ENCODE data around the gene RAB9A.
"Not testable (repeated sequence)": the region's sequence is repeated elsewhere in the genome, so short reads cannot be mapped to it uniquely, and the experiment has no call there.

RAB9A gene

DNA sequence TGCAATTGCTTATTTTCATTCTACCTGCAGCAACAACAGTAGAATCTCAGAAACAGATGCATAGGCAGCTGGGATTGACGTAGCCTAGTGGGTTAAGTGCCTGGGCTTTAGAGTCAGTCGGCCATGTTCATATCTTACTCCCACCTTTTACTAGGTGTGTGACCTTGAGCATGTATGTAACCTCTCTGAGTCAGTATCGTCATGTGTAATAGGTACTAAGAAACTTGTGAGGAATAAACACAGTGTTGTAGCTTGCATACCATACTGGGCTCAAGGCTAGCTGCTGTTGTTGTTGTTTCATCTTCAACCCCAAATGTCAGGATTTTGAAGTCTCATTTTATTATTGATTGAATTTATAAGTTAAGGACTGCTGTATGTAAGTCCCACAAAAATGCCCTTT is 14.2 kb downstream of the RAB9A start:
- DNase-seq: no peak

DNA sequence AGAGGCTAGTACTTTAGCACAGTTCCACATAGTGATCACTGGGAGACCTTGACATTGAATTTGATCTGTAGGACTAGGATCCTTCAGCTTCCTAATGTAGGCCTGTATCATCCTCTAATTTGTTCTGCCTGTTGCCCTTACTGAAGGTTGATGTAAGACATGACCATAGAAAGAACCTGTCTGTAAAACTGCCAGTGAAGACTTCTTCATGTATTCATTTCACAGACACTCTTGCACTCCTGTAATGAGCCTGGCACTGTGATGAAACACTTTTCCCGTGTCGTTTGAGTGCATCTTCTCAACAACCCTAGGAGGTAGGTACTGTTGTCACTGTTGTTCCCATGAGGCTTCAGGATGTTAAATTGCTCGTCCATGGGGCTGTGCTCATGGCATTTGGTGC is 14.7 kb downstream of the RAB9A start:
- DNase-seq: no peak

GRCh38 chrX:13711141-13711540 is 22.2 kb downstream of the RAB9A start:
- no peak for DNase-seq

DNA sequence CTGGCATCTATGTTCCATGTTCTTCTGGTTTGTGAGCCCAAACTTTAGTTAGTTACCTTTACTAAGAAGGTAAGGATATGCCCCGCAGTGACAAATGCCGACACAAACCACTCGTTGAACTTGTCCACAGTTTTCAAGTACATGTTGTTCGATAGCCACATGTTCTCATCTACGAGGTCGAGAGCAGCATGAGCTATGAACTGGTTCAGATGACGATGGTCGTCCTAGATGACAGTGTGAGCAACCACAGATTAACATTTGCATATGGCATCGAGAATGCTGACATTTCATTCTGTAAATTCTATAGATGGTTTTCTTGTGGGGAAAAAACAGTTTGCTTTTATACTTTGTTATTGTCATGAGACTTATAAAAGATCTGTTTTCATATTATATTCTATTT is 27.5 kb downstream of the RAB9A start:
- no peak for DNase-seq

GRCh38 chrX:13716905-13717304 is 28.0 kb downstream of the RAB9A start:
- no peak for DNase-seq

GRCh38 chrX:13717700-13718472 is 29.0 kb downstream of the RAB9A start:
- DNase-seq: no peak

DNA sequence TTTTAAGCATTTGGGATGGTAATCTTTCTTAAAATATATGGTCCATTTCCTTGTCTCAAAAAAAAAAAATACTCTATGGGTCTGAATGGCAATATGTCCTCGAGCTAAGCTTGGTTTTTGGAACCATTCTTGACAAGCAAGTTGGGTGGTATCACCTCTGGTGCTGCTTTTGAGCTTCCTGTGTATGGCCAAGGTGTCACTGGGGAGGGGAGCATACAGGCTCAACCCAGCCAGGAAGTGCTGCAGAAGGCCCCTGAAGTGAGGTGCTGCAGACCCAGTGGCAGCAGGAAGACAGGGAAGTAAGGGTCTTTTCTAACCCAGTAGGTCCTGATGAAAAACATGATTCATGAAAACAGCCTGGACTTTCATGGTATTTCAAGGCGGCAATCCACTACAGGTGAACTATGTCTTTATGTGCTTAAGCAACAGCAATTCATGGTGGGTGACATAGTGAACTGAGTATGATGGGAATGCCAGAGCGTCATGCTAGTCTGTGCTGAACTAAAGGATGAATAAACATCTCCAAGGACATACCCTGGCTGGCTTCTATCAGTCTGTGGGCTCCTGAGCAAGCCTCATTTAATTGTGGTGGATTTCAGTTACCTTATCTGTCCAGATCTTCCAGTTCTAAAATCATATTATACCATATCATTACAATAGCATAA is 30.4 kb downstream of the RAB9A start:
- DNase-seq: no peak

DNA sequence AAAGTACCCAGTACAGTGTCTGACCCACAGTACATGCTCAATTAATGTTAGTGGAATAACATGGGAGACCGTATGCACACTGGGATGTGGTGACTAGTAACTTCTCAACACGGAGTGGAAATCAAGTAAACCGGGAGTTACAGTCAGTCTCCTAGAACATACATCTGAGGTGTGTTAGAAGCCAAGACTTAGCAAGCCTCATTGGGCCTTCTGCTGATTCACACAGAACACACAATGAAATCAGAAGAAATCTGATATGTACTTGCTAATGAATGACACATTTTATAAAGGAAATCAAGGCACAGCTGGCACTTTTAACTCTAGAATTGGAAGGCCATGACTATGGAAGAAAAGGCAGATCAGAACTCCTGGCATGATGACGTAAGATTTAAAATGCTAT is 32.4 kb downstream of the RAB9A start:
- DNase-seq: no peak

DNA sequence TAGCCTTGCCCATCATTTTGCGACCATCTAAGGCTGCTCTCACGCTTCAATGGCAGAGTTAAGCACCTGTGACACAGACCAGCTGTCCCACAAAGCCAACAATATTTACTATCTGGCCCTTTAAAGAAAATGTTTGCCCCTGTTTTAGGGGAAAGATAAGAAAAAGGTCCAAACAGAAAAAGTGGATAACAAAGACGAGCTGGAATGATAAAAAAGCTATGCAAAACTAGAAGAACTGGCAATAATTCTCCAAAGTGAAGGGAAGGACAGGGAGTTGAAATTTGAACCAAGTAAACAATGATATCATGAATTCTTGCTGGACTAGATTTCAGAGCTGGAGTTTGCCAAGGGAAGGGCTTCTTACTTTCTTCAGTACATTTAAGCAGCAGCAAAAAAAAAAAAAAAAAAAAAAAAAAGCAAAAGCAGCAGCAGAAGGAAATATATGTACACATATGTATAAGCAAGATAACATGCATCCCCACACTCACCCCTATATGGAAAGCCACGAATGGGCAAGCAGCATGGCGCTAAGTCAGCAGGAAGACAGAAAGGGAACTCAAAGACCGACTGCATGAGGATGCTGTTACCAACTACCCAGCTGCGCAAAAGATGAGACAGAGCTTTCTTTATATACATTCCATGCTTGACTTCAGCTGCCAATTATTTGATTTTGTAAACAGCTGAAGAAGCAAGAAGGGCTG is 33.0 kb downstream of the RAB9A start:
- peak; percentile 86 for DNase-seq

- DNase-seq: not testable (repeated sequence)
Measured at GRCh38 chrX:13724878-13725277, 36.0 kb downstream of the RAB9A start.

DNA sequence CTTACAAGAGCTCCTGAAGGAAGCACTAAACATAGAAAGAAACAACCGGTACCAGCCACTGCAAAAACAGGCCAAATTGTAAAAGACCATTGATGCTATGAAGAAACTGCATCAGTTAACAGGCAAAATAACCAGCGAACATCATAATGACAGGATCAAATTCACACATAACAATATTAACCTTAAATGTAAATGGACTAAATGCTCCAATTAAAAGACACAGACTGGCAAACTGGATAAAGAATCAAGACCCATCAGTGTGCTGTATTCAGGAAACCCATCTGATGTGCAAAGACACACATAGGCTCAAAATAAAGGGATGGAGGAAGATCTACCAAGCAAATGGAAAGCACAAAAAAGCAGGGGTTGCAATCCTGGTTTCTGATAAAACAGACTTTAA is 37.7 kb downstream of the RAB9A start:
- not testable (repeated sequence) for DNase-seq

GRCh38 chrX:13730523-13730922 is 41.6 kb downstream of the RAB9A start:
- not testable (repeated sequence) for DNase-seq

GRCh38 chrX:13732246-13733067 is 43.5 kb downstream of the RAB9A start:
- no peak for DNase-seq

DNA sequence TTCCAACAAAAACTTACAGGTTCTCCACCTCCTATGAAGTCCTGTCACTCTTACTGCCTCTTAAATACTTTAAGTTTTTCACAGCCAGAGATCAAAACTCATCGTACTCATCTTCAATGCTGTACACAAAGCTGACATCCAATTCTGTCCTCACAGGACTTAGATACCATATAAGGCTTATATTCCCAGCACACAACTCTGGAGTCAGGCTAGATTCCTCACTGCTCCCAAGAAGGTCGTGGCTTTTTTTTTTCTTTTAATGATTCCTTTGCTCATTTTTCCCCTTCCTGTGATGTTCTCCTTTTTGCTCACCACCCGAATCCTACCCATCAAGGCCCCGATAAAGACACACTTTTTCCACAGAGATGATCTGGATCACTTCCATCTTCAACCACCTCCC is 44.6 kb downstream of the RAB9A start:
- DNase-seq: no peak

- DNase-seq: peak; percentile 97
Measured at GRCh38 chrX:13734278-13735172, 45.6 kb downstream of the RAB9A start, which contains the start of the genes OFD1 and TRAPPC2. TSS of gene OFD1 (plus strand) at chrX:13734748. CDS start at chrX:13735072, 324 bp downstream. TSS of gene TRAPPC2 (minus strand) at chrX:13734620. CDS start at chrX:13719963, 14,657 bp downstream.

GRCh38 chrX:13741695-13742094 is 52.8 kb downstream of the RAB9A start:
- no peak for DNase-seq

DNA sequence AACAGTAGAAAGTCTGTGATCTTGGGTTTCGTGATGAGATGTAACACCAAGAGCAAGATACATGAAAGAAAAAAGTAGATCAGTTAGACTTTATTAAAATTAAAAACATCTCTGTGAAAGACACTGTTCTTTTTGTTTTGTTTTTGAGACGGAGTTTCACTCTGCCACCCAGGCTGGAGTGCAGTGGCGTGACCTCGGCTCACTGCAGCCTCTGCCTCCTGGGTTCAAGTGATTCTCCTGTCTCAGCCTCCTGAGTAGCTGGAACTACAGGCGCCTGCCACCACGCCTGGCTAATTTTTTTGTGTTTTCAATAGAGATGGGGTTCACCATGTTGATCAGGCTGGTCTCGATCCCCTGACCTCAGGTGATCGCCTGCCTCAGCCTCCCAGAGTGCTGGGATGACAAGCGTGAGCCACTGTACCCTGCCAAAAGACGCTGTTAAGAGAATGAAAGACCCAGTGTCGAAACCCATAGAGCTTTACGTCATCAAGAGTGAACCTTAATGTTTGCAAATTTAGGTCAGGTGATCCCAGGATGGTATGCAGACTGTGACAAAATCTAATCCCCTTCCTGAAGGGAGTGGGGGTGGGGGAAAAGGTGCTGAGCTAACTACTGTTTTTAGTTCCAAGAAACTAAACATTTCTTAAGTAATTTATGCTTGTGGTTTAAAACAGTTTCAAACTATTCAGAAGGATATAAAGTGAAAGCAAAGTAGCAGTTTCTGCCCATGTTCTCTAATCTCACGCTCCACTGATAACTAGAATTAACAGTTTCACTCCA is 53.7 kb downstream of the RAB9A start:
- peak; percentile 67 for DNase-seq

- peak; percentile 73 for DNase-seq
Measured at GRCh38 chrX:13747836-13748235, 58.9 kb downstream of the RAB9A start.

DNA sequence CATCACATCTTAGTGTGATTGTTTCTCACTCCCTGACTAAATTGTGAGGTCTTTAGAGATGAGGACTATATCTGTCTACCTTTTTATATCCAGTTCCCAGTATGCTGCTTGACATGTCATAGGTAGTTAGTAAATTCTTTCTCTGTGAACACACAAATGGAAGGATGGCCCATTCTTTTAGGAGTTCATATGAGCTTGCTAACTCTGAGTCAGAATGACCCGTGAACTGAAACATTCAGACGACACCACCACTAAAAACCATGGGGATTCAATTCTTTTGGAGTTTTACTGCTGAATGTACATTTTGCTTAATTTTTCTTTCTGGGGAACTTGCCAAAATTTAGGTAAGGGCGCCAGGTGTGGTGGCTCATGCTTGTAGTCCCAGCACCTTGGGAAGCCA is 59.6 kb downstream of the RAB9A start:
- no peak for DNase-seq

DNA sequence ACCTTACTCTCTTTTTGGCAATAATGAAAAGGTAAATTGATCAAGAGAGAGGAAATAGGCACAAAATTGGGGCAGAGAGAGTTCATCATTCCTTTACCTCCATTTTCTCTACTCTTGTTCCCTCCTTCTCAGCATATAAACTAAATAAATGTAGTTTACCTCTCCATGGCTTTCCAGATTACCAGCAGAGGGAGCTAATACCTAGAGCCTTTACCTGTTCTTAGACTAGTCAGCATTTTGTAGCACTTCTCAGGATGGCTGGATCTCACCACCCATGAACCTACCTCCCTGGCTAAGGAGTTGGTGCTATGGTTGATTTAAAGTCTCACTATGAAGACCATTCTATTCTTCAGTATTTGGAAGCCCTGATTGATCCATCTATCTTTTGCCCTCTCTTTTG is 61.3 kb downstream of the RAB9A start:
- peak; percentile 60 for DNase-seq

DNA sequence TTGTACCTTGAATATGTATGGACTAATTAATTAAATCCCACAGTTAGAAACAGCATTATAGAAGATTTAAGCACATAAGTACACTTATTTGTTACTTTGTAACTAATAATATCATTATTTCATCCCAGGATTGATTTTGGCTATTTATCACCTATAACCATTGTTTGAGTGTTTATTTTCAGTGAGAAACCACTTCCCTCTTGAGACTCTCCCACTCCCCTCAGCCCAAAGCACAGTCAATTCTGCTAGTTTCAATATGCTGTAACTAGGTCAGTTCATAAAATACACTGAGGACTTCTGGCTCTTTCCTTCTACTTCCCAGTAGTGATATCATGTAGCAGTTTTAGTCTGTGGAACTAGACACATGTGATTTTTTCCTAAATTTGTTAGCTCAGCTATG is 61.9 kb downstream of the RAB9A start:
- DNase-seq: no peak
